Measurements from ENCODE around the gene SEMA3D.

Gene SEMA3D

DNA sequence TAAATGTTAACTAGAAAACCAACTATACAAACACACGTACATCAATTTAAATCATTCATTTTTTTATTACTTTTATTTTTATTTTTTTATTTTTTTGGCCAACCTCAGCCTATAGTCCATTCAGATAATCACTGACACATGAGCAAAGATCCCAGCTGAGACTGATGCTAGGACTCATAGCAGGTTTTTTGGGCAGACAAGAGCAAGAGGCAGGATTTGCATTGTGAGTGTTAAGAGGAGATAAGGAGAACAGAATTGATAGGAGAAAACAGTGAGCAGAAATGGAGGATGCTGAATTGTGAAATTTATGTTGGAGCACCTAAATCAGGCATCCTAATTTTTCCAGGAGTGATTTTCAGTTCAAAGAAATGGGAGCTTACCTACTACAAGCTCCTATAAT lies 240.3 kb downstream of the SEMA3D start:
- POLR2A ChIA-PET (ENCODE audit: low non-redundant PET): no interaction called here
- TF ChIP-seq, protein P1, sequence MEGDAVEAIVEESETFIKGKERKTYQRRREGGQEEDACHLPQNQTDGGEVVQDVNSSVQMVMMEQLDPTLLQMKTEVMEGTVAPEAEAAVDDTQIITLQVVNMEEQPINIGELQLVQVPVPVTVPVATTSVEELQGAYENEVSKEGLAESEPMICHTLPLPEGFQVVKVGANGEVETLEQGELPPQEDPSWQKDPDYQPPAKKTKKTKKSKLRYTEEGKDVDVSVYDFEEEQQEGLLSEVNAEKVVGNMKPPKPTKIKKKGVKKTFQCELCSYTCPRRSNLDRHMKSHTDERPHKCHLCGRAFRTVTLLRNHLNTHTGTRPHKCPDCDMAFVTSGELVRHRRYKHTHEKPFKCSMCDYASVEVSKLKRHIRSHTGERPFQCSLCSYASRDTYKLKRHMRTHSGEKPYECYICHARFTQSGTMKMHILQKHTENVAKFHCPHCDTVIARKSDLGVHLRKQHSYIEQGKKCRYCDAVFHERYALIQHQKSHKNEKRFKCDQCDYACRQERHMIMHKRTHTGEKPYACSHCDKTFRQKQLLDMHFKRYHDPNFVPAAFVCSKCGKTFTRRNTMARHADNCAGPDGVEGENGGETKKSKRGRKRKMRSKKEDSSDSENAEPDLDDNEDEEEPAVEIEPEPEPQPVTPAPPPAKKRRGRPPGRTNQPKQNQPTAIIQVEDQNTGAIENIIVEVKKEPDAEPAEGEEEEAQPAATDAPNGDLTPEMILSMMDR (conservative IDR thresholded peaks at IDR 0.05; ENCODE audit: low read depth): no peak
- no peak for DNase-seq (ENCODE audit: low spot score)
- CTCF ChIA-PET: no interaction called here
- H3K27ac ChIP-seq: no peak overlapping the region

All from RWPE1 (cell line).